GM12874 (cell line): ENCODE measurements around the gene HOXA9.
A peak's percentile ranks its signal among the peaks of the same experiment; 100 is the strongest.

Experiments used
- CTCF ChIP-seq: IDR thresholded peaks from 2 replicates; pipeline ENCODE4 v1.5.1; 2011; ENCODE audit warnings: low read depth, mild to moderate bottlenecking, control low read depth, low read length, moderate library complexity; ENCODE audit not compliant: insufficient read depth

HOXA9 gene

DNA sequence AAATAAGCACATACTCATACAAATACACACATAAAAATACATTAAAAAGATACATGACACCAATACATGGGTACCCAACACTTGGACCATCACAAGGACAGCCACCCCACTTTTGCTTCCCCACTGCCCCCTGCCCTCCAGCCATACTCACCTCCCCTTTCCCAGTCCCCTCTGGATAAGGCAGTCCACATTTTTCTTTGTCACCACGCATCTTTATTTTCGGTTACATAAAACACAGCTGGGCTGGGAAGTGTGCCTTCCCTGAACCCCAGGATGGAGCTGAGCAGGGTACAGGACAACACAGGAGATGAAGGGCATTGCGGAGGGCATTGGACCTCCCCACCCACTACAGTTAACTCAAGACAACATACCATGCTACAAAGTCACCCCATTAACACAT is 11.8 kb downstream of the HOXA9 start:
- TF ChIP-seq CTCF, result no peak

GRCh38 chr7:27152816-27153442 is 12.4 kb downstream of the HOXA9 start:
- TF ChIP-seq CTCF, result no peak

- no peak for TF ChIP-seq CTCF
Measured at GRCh38 chr7:27151931-27152815, 13.2 kb downstream of the HOXA9 start, which contains the start of gene HOXA3. HOXA3 (minus strand) TSS chr7:27152583; CDS start chr7:27110640, 41,943 bp downstream.

GRCh38 chr7:27151341-27151930 is 13.9 kb downstream of the HOXA9 start:
- TF ChIP-seq CTCF, result peak; percentile 6; the same call in 1 of the 2 replicates

DNA sequence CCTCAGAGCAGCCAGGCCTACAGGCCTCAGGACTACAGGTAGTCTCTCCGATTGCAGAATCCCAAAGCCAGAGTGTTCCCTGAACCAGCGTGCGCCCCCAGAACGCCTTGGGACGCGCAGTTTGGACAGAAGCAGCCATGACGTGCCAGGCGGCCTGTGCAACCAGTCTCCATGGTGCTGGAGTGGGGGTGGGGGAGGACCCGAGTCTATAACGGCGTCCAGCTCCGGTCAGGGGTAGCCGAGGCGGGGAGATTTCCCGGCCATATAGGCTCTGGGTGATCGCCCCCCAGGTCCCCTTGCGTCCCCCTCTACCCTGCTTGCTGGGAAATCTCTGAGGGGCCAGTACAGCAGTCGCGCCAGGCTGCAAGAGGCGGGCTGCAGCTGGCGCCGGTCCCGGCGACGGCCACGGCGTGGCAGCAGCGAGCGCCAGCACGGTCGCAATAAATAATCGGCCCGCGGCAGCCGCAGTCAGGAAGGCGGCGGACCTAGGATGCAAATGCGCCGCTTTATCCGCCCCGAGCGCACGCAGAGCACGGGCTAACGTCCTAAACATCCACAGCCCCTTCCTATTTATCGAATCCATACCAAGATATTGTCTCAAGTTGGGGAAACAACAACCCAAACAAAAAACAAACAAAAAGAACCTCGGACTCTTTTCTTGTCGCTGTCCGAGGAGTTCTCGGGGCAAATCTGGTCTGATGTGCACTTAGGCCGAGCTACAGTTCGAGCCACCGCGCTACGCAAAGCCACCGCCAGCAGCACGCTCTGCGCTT is 14.6 kb downstream of the HOXA9 start:
- TF ChIP-seq CTCF, result peak; percentile 94

DNA sequence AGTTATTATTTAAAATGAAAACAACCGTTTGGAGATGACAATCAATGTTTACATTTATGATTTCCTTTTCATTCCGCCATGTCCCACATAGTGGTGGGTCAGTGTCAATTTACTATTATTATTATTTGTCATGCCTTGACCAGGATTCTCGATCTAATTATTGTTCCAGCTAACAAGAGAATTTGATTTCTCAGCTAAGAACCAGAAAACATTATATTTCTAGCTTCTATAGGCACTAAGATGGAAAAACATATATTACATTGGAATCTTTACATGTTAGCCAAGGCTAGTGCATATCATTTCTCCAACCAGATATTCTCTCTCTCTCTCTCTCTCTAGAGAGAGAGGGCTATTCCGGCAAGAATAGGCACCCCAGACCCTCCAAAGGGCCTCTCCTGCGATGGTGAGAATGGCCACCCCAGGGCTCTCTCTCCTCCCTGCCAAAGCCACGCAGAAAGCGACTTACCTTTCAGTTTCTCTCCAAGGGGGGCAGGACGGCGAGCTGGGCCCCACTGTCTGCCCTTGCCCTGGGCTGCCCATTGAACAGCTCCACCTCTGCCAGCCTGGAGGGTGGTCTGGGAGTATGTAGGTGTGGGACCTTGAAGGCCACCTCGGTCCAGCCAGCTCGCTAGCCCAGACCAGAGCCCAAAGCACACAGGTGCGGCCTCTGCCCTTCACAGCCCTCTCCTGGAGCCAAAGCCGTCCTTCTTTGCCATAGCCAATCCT is 15.3 kb downstream of the HOXA9 start:
- TF ChIP-seq CTCF, result no peak
